GM06990 (cell line): ENCODE data around the gene LITAFD.

ENCODE experiments used
- DNase-seq: peaks from one replicate; pipeline ENCODE4 v3.0.0-alpha.2; 2011; ENCODE audit not compliant: insufficient read length; ENCODE audit errors: extremely low read depth
- H3K27me3 ChIP-seq: replicated peaks from 2 replicates; pipeline ENCODE4 v1.6.0; 2011; ENCODE audit warnings: low read length; ENCODE audit not compliant: control insufficient read depth, insufficient read depth
- H3K36me3 ChIP-seq: 2 replicates; pipeline ENCODE4 v1.5.1; 2011; ENCODE audit warnings: low read length; ENCODE audit not compliant: control insufficient read depth, insufficient read depth
- H3K4me3 ChIP-seq: replicated peaks from 2 replicates; pipeline ENCODE4 v1.5.1; 2011; ENCODE audit warnings: low read depth, mild to moderate bottlenecking, control low read depth, low read length
- CTCF ChIP-seq: IDR thresholded peaks from 2 replicates; pipeline ENCODE4 v1.5.1; 2011; ENCODE audit warnings: low read length, control low read depth, mild to moderate bottlenecking, inconsistent platforms; ENCODE audit not compliant: insufficient read depth, poor library complexity, severe bottlenecking

LITAFD gene

GRCh38 chr16:8865145-8865882 is 16.8 kb upstream of the LITAFD start:
- no peak for DNase-seq
- Histone ChIP-seq H3K36me3 (peaks cover 4% of the 10 kb centered on the region), H3K4me3 (no peak overlapping the region), H3K27me3 (no peaks in the 10 kb centered on the region)
- no peak for TF ChIP-seq CTCF

- no peak for TF ChIP-seq CTCF
- Histone ChIP-seq H3K36me3 (peaks cover 4% of the 10 kb centered on the region), H3K4me3 (no peak overlapping the region; the same call in 1 of the 2 replicates), H3K27me3 (no peaks in the 10 kb centered on the region)
- DNase-seq: no peak
Measured at GRCh38 chr16:8866118-8866883, 15.8 kb upstream of the LITAFD start.

- TF ChIP-seq CTCF: no peak
- DNase-seq: no peak
- Histone ChIP-seq H3K36me3 (peaks cover 4% of the 10 kb centered on the region), H3K27me3 (no peaks in the 10 kb centered on the region), H3K4me3 (peak overlapping the region; percentile 82)
Measured at GRCh38 chr16:8866884-8867215, 15.3 kb upstream of the LITAFD start.

GRCh38 chr16:8867216-8867931 is 14.8 kb upstream of the LITAFD start:
- Histone ChIP-seq H3K36me3 (peaks cover 4% of the 10 kb centered on the region), H3K4me3 (peak overlapping the region; percentile 82), H3K27me3 (no peaks in the 10 kb centered on the region)
- DNase-seq: no peak
- no peak for TF ChIP-seq CTCF

- peaks cover 4% of the 10 kb centered on the region for H3K36me3 ChIP-seq
- TF ChIP-seq CTCF: no peak
- DNase-seq: no peak
- peak overlapping the region; percentile 82 for H3K4me3 ChIP-seq
- H3K27me3 ChIP-seq: no peaks in the 10 kb centered on the region
Measured at GRCh38 chr16:8867932-8868415, 14.2 kb upstream of the LITAFD start.
